ENCODE results near the gene SCN5A.
"Not testable (repeated sequence)": the region's sequence is repeated elsewhere in the genome, so short reads cannot be mapped to it uniquely, and the experiment has no call there.

The SCN5A gene

GRCh38 chr3:38574411-38575278 is 74.8 kb downstream of the SCN5A start:
- TF ChIP-seq POLR2AphosphoS5 (IDR thresholded peaks at IDR 0.05; ENCODE audit: low read depth, low read length) (no peak), TAF1 (IDR thresholded peaks at IDR 0.05; ENCODE audit: low read depth, low read length) (no peak), SPI1 (IDR thresholded peaks at IDR 0.05; ENCODE audit: low read depth, low read length) (no peak), POLR2A (IDR thresholded peaks at IDR 0.05; ENCODE audit: low read depth, low read length) (no peak), POU2F2 (IDR thresholded peaks at IDR 0.05; ENCODE audit: low read depth, low read length) (no peak), PAX5 (IDR thresholded peaks at IDR 0.05; ENCODE audit: insufficient read depth, low read length, severe bottlenecking) (no peak)
- FAIRE-seq (no peak), DNase-seq (ENCODE audit: insufficient read length, low spot score) (no peak)

- DNase-seq (ENCODE audit: insufficient read length, low spot score) (no peak), FAIRE-seq (no peak)
- no peak for TF ChIP-seq POU2F2 (IDR thresholded peaks at IDR 0.05; ENCODE audit: low read depth, low read length)
- TF ChIP-seq POLR2AphosphoS5 (IDR thresholded peaks at IDR 0.05; ENCODE audit: low read depth, low read length), result no peak
- TF ChIP-seq POLR2A (IDR thresholded peaks at IDR 0.05; ENCODE audit: low read depth, low read length), result no peak
- TF ChIP-seq TAF1 (IDR thresholded peaks at IDR 0.05; ENCODE audit: low read depth, low read length), result no peak
- TF ChIP-seq SPI1 (IDR thresholded peaks at IDR 0.05; ENCODE audit: low read depth, low read length), result no peak
- no peak for TF ChIP-seq PAX5 (IDR thresholded peaks at IDR 0.05; ENCODE audit: insufficient read depth, low read length, severe bottlenecking)
These were observed 75.9 kb downstream of the SCN5A start for GRCh38 chr3:38573556-38573955.

- FAIRE-seq (no peak), DNase-seq (ENCODE audit: insufficient read length, low spot score) (no peak)
- TF ChIP-seq POU2F2 (IDR thresholded peaks at IDR 0.05; ENCODE audit: low read depth, low read length), result no peak
- no peak for TF ChIP-seq POLR2A (IDR thresholded peaks at IDR 0.05; ENCODE audit: low read depth, low read length)
- no peak for TF ChIP-seq PAX5 (IDR thresholded peaks at IDR 0.05; ENCODE audit: insufficient read depth, low read length, severe bottlenecking)
- no peak for TF ChIP-seq POLR2AphosphoS5 (IDR thresholded peaks at IDR 0.05; ENCODE audit: low read depth, low read length)
- no peak for TF ChIP-seq SPI1 (IDR thresholded peaks at IDR 0.05; ENCODE audit: low read depth, low read length)
- TF ChIP-seq TAF1 (IDR thresholded peaks at IDR 0.05; ENCODE audit: low read depth, low read length), result no peak
These were observed 76.4 kb downstream of the SCN5A start for GRCh38 chr3:38573111-38573510.

- no peak for TF ChIP-seq SPI1 (IDR thresholded peaks at IDR 0.05; ENCODE audit: low read depth, low read length)
- TF ChIP-seq POU2F2 (IDR thresholded peaks at IDR 0.05; ENCODE audit: low read depth, low read length), result no peak
- no peak for TF ChIP-seq POLR2AphosphoS5 (IDR thresholded peaks at IDR 0.05; ENCODE audit: low read depth, low read length)
- TF ChIP-seq TAF1 (IDR thresholded peaks at IDR 0.05; ENCODE audit: low read depth, low read length), result no peak
- no peak for TF ChIP-seq POLR2A (IDR thresholded peaks at IDR 0.05; ENCODE audit: low read depth, low read length)
- TF ChIP-seq PAX5 (IDR thresholded peaks at IDR 0.05; ENCODE audit: insufficient read depth, low read length, severe bottlenecking), result no peak
- FAIRE-seq (no peak), DNase-seq (ENCODE audit: insufficient read length, low spot score) (no peak)
These were observed 82.0 kb downstream of the SCN5A start for GRCh38 chr3:38567498-38567897.

- DNase-seq (ENCODE audit: insufficient read length, low spot score); FAIRE-seq: not testable (repeated sequence)
These were observed 82.7 kb downstream of the SCN5A start for GRCh38 chr3:38566794-38567193.

- TF ChIP-seq POLR2A (IDR thresholded peaks at IDR 0.05; ENCODE audit: low read depth, low read length), result no peak
- TF ChIP-seq TAF1 (IDR thresholded peaks at IDR 0.05; ENCODE audit: low read depth, low read length), result no peak
- TF ChIP-seq POLR2AphosphoS5 (IDR thresholded peaks at IDR 0.05; ENCODE audit: low read depth, low read length), result no peak
- no peak for TF ChIP-seq SPI1 (IDR thresholded peaks at IDR 0.05; ENCODE audit: low read depth, low read length)
- no peak for TF ChIP-seq POU2F2 (IDR thresholded peaks at IDR 0.05; ENCODE audit: low read depth, low read length)
- TF ChIP-seq PAX5 (IDR thresholded peaks at IDR 0.05; ENCODE audit: insufficient read depth, low read length, severe bottlenecking), result no peak
- no peak for DNase-seq (ENCODE audit: insufficient read length, low spot score)
- no peak for FAIRE-seq
These were observed 83.3 kb downstream of the SCN5A start for GRCh38 chr3:38566215-38566528.

- TF ChIP-seq PAX5 (IDR thresholded peaks at IDR 0.05; ENCODE audit: insufficient read depth, low read length, severe bottlenecking) (no peak), POU2F2 (IDR thresholded peaks at IDR 0.05; ENCODE audit: low read depth, low read length) (no peak), POLR2A (IDR thresholded peaks at IDR 0.05; ENCODE audit: low read depth, low read length) (no peak), TAF1 (IDR thresholded peaks at IDR 0.05; ENCODE audit: low read depth, low read length) (no peak), SPI1 (IDR thresholded peaks at IDR 0.05; ENCODE audit: low read depth, low read length) (no peak), POLR2AphosphoS5 (IDR thresholded peaks at IDR 0.05; ENCODE audit: low read depth, low read length) (no peak)
- no peak for DNase-seq (ENCODE audit: insufficient read length, low spot score)
- no peak for FAIRE-seq
These were observed 83.9 kb downstream of the SCN5A start for GRCh38 chr3:38565339-38566214.

GRCh38 chr3:38564631-38565338 is 84.7 kb downstream of the SCN5A start:
- DNase-seq (ENCODE audit: insufficient read length, low spot score) (no peak), FAIRE-seq (no peak)
- no peak for TF ChIP-seq PAX5 (IDR thresholded peaks at IDR 0.05; ENCODE audit: insufficient read depth, low read length, severe bottlenecking)
- TF ChIP-seq POLR2AphosphoS5 (IDR thresholded peaks at IDR 0.05; ENCODE audit: low read depth, low read length), result no peak
- no peak for TF ChIP-seq TAF1 (IDR thresholded peaks at IDR 0.05; ENCODE audit: low read depth, low read length)
- TF ChIP-seq POLR2A (IDR thresholded peaks at IDR 0.05; ENCODE audit: low read depth, low read length), result no peak
- no peak for TF ChIP-seq POU2F2 (IDR thresholded peaks at IDR 0.05; ENCODE audit: low read depth, low read length)
- TF ChIP-seq SPI1 (IDR thresholded peaks at IDR 0.05; ENCODE audit: low read depth, low read length), result no peak

- no peak for FAIRE-seq
- no peak for TF ChIP-seq POLR2A (IDR thresholded peaks at IDR 0.05; ENCODE audit: low read depth, low read length)
- no peak for TF ChIP-seq POLR2AphosphoS5 (IDR thresholded peaks at IDR 0.05; ENCODE audit: low read depth, low read length)
- TF ChIP-seq POU2F2 (IDR thresholded peaks at IDR 0.05; ENCODE audit: low read depth, low read length), result no peak
- no peak for TF ChIP-seq TAF1 (IDR thresholded peaks at IDR 0.05; ENCODE audit: low read depth, low read length)
- no peak for TF ChIP-seq SPI1 (IDR thresholded peaks at IDR 0.05; ENCODE audit: low read depth, low read length)
- TF ChIP-seq PAX5 (IDR thresholded peaks at IDR 0.05; ENCODE audit: insufficient read depth, low read length, severe bottlenecking), result no peak
- DNase-seq (ENCODE audit: insufficient read length, low spot score), result no peak
These were observed 85.6 kb downstream of the SCN5A start for GRCh38 chr3:38563886-38564270.

All from GM12891 (cell line).